HG02763 (cell line): ENCODE measurements around the gene MTHFD2.
"Not testable (repeated sequence)": the region's sequence is repeated elsewhere in the genome, so short reads cannot be mapped to it uniquely, and the experiment has no call there.

Experiments used
- ATAC-seq: cut with Tn5 transposase; IDR thresholded peaks from one replicate; pipeline ENCODE4 v1.9.1; 2021; ENCODE audit warnings: mild to moderate bottlenecking, moderate library complexity; ENCODE audit not compliant: unreplicated experiment

Gene MTHFD2

DNA sequence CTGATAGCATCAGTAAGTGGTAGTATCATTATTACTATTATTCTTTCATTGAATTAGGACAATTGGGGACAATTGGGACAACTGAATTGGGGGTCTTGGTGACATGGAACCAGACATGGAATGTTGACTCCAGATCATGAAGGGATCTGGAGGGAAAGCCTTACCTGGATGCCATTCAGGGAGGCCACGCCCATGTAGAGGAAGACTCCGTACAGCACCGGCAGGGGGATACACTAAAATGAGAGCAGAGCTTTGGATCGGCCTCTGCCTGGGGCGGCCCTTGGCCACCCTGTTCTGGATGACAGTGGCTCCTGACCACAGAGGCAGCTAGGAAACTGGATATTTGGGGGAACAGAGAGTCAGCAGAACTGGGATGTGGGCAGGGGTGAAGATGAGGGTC lies 29.2 kb downstream of the MTHFD2 start:
- no peak for ATAC-seq

- no peak for ATAC-seq
These were observed 30.4 kb downstream of the MTHFD2 start for GRCh38 chr2:74228772-74229171.

- not testable (repeated sequence) for ATAC-seq
These were observed 31.4 kb downstream of the MTHFD2 start for GRCh38 chr2:74229865-74230264.

DNA sequence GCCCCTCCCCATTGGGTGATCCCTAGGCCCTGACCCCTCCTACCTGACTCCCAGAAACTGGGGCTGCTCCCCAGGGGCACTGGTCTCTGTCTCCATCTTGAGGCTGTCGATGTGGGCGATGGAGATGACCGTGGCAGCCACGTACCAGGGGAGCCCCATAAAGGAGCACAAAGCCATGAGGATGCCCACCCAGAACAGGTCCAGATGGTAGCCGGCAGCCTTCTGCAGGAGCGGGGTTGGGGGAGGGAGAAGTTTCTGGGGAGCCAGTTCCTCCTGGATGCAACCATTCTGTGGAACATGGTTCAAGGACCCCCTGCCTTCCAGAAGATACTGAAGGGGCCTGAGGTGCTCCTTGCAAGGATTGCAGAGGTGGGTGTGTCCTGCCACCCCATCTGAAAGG lies 34.0 kb downstream of the MTHFD2 start:
- no peak for ATAC-seq

DNA sequence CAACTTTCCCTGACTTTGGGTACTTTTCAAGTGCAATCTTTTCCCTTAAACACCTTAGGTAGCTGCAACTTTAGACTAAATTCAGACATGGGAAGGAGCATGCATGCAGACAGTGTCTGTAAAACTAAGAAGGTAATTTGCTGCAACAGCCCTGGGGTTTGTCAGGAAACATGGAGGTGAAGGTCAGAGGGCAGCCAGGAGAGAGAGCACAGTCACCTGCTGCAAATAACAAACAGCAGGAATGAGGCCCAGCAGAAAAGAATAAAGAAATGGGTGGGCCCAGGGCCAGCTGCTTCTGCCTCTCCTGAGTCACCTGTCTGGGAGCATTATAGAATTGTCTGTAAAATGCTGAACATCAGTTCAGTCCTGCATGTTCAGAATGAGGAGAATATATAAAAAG lies 35.2 kb downstream of the MTHFD2 start:
- no peak for ATAC-seq

DNA sequence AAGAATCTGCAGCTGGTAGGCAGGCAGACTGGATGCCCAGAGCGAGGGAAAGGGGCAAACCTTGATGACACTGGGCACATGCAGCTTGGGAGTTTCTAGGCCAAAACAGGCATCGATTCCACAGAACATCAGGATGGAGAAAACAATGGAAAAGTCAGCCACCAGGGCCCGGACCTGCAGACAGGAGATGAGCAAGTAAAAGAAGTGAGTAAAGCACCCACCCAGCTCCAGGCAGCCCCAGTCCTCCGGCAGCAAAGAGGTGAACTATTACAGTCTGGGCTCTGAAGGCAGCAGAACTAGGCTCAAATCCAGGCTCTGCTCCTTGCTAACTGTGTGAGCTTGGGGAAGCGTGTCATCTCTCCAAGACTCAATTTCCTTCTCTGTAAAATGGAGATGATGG lies 36.6 kb downstream of the MTHFD2 start:
- ATAC-seq = no peak

DNA sequence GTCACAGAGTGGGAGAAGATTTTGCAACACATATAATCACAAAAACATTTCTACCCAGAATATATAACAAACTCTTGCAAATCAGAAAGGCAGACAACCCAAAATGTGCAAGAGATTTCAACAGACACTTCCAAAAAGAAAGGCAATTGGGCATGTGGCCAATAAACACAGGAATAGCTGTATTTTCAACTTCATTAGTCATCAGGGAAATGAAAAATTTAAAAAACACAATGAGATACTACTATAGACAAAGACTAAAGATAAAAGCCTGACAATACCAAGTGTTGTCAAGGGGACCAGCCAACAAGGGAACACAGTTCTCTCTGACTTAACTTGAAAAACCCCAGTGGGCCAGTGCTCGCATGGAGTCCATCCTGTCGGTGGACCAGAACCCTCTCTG lies 40.5 kb downstream of the MTHFD2 start:
- ATAC-seq = no peak

GRCh38 chr2:74239346-74239745 lies 40.9 kb downstream of the MTHFD2 start:
- ATAC-seq = no peak

DNA sequence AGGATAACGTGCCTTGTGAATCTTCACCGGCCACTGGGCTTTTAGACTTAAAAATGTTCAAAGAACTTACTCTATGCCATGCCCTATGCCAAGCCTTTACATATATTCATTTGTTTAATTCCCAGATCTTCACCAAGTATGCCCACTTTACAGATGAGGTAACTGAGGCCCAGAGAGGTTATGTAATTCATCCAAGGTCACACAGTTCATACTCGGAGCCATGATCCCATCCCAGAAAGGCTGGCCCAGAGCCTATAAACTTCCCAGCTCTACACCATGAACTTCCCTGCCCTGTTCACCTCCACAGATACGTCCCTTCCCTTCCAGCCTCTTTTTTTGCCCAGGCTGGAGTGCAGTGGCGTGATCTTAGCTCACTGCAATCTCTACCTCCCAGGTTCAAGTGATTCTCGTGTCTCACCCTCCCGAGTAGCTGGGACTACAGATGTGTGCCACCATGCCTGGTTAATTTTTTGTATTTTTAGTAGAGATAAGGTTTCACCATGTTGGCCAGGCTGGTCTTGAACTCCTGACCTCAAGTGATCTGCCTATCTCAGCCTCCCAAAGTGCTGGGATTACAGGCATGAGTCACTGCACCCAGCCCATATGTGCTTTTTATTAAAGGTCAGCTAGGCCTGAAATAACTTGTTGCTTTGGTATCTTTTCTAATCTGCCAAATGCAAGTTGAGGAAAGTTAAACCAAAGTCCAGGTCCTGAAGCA lies 44.1 kb downstream of the MTHFD2 start:
- ATAC-seq = no peak

- no peak for ATAC-seq
These were observed 45.9 kb downstream of the MTHFD2 start for GRCh38 chr2:74244286-74244685.

- no peak for ATAC-seq
These were observed 48.2 kb downstream of the MTHFD2 start for GRCh38 chr2:74246496-74247195.

DNA sequence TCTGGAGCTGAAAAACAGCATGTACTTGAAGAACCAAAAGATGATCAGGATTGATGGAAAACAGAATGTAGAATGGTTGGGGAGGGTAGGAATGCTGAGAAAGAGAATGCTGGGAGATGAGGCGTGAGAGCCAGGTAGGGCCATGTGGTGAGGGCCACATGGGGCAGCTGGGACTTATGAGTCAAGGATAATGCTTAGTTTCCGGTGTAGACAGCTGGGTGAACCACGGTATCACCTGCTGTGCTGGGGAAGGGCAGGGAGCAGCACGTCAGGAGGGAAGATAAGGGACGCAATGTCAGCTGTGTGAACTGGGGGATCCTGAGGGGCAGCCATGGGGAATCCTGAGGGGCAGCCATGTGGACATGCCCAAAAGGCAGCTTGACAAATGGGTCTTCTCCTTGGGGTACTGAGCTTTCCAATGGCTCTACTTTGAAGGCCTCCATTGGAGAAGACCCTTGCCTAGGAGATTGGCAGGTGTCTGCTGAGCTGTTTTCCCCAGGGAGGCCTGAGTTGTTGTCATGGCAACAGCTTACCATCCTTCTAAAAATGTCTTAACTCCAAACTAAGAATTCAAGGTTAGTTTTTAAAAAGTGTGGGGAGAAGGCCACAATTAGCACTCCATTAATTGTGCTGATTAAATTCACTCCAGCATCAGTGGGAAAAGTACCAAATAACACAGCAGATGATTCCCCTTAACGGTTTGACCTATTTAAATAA lies 51.1 kb downstream of the MTHFD2 start:
- ATAC-seq = no peak

- ATAC-seq = no peak
These were observed 51.8 kb downstream of the MTHFD2 start for GRCh38 chr2:74250189-74250631.

GRCh38 chr2:74252036-74252435 lies 53.6 kb downstream of the MTHFD2 start:
- ATAC-seq = no peak

DNA sequence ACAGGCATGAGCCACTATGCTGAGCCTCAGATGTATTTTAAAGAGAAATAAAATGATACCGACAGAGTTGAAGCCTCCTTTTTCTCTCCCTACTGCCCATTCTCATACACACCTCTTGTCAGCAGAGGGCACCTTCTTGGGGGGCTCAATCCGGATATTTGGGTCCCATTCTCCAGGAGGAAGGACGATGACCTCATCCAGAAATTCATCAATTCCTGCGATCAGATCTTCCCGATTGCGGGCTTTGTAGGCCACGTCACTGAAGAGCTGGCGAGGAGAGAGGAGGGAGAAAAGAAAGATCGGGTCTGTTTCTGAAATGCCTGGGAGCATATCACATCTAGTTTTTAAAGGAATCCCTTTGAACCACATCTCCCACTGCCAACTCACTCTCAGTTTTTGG lies 54.4 kb downstream of the MTHFD2 start:
- no peak for ATAC-seq

DNA sequence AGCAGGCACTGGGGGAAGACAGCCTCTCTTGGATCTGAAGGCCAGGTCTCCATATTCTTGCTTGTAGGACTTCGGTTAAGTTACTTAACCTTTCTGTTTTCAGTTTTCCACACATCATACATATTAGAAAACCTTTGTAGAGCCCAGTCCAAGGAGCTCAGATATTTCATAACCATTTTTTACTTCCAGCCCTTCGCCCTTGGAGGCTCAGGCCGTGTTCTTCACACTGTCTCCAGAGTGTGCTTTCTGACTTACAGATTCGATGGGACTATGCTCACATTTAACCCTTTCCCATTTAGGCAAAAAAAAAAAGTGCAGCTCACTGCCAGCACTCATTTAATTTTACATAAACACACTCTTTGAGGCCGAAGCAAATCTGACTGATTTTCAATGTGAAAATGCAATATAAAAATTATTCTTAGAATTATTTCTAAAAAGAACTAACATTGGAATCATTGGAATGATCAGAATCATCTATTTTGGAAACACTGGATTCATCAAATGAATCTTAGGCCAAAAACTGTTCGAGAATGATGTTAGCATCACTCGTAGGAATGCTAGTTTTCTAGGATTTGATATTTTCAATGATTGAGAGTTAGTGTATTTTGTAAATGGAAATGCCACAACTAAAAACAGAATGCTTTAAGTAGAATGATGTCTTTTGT lies 55.0 kb downstream of the MTHFD2 start:
- ATAC-seq = no peak

- ATAC-seq = no peak
These were observed 55.5 kb downstream of the MTHFD2 start for GRCh38 chr2:74253971-74254310.

DNA sequence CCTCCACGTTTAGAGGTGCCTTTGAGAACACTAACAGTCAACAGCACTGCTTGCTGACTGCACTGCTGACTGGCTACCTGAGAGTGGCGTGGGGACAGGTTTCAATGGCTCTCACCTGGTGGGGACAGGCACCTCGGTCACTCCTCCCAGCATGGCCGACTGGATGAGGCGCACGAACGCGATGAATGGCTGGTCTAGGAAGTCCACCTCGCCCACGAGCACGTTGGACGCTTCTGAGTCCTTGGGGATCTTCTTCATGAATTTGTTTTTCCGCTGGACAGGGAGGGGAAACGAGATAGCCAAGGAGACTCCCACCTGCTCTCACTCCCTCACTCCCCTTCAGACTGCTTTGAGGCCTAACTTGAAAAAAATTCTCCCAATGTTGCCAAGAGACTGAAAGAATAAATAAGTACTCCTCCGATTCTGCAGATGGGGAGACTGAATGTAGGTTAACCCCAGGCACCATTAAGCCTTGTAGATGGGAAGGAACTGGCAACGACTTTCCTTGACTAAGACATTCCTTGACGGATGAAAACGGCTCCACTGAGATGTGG lies 57.3 kb downstream of the MTHFD2 start:
- no peak for ATAC-seq

DNA sequence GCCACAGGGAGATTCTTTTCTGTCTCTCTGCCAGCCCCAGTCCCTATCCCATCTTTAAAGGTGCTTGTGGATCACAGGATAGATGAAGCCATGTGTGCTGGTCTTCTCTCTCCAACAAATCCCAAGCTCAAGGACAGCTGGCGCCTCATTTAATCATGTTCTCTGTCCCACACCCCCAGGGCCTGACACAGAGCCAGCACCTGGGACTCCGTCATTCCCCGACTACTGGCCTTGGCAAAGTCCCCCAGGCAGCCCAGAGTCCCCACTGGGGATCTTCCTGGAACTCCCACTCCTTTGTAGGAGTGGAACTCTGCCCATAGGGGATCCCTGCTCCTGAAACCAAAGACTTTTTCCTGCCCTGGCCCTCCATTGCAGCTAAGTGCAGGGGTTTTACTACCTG lies 60.8 kb downstream of the MTHFD2 start:
- ATAC-seq = no peak

DNA sequence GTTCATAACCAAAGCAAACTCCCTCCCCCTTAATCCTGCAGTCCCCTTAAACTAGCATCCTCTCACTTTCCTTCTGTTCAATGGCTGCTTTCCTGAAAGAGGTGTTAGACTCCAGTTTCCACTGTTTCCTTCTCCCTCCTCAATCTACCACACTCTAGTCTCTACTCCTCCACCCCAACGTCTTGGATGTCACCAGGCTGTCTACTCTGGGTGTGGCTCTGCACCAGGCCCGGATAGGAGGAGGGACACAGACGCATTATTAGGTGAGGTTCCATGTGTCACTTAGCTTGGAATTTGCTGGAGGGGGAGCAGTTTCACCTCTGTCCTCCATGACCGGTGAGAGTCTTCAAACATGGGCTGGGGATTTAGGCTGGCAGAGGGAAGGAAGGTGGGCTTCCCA lies 61.3 kb downstream of the MTHFD2 start:
- ATAC-seq = no peak

- ATAC-seq = no peak
These were observed 62.1 kb downstream of the MTHFD2 start for GRCh38 chr2:74260495-74260894.
